SH-SY5Y (cell line): ENCODE measurements around the gene TNFRSF1A.

Experiments used
- GATA2 ChIP-seq: IDR thresholded peaks from 2 replicates; pipeline ENCODE4 v1.6.1; 2011; ENCODE audit warnings: mild to moderate bottlenecking, low read depth, low read length
- GATA3 ChIP-seq: IDR thresholded peaks from 2 replicates; pipeline ENCODE4 v1.6.1; 2011; ENCODE audit warnings: low read depth, mild to moderate bottlenecking, low read length, moderate library complexity

Gene TNFRSF1A

DNA sequence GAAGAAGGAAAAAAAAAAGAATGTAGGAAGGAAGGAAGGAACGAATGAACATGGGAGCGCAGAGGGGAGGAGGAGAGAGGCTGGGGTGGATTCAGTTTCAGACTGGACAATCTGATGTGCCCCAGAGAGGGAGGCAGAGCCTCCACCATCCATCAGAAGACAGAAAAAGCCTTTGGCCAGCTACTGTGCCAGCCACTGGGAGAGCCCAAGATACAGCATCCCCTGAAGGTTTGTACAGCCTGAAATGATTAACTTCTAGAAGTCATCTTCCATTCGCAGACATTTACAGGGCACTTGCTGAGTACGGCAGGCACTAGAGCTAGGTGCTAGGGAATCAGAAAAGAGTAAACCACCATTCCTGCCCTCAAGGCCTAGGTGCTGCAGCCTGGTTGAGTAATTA lies 22.4 kb downstream of the TNFRSF1A start:
- no peak for TF ChIP-seq GATA3
- no peak for TF ChIP-seq GATA2

DNA sequence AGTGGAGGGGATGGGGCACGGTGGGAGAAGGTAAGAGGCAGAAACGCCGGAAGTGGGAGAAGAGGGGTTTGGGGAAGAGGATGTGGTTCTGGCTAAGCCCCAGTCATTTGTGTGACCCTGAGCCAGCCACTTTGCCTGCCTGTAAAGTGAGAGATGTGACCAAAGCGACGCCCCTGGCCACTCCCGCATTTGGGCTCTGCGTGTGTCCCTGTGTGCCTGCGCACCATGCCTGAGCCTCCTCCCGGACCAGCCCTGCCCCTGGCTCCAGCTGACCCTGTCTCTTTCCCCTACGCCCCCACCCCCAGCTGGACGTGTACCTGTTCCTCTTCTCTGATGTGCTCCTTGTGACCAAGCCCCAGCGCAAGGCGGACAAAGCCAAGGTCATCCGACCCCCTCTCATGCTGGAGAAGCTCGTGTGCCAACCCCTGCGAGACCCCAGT lies 23.4 kb downstream of the TNFRSF1A start:
- TF ChIP-seq GATA3 (no peak), GATA2 (no peak)

DNA sequence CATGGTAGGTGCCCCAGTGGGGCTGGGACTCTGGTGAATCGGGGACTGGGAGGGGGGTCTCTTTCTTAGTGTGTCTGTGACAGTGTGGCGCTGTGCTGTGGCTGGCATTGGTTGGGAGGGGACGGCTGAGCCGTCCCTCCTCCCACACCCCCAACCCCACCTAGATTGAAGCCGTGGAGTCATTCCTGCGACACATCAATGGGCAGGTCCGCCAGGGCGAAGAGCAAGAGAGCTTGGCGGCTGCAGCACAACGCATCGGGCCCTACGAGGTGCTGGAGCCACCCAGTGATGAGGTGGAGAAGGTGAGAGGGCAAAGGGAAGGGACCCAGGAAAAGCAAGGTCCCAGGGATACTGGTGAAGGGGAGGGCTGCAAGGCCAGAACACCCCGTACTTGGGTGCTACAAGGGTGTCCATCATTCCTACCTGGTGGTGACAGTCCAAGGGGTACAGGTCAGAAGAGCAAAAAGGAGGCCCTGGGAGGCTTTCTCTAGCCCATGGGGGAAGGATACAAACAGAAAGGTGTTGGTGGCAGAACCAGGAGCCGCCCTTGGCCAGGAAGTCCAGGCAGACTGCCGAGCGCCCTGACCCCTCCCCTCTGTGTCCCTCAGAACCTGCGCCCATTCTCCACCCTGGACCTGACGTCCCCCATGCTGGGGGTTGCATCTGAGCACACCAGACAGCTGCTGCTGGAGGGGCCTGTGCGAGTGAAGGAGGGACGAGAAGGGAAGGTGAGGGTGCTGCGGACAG lies 24.0 kb downstream of the TNFRSF1A start:
- TF ChIP-seq GATA2 (no peak), GATA3 (no peak)

DNA sequence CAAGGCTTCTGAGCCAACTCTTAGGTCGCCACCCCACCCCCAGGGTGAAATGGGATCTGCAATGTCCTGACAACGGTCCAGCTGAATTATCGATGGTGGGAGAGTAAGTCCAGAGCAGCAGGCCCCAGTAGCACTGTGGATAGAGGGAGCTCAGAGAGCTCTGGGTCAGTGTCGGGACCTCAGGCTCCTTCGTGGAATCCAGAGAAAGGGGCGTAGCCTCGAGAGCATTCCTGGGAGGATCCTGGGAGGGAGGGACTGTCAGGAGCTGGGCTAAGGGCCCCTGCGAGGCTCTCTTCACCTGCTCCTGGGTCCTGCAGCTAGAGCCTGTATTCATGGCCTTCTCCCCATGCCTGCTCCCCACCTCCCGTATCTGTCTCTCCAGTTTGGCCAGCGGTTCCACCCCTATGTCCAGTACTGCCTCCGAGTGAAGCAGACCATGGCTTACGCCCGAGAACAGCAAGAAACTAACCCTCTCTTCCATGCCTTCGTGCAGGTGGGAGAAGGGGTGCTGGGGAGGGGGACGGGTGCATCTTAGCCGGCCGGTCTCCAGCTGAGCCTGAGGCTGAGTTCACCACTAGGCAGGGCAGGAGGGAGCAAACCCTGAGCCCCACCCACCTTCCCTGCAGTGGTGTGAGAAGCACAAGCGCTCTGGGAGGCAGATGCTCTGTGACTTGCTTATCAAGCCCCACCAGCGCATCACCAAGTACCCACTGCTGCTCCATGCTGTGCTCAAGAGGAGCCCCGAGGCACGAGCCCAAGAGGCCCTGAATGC lies 24.8 kb downstream of the TNFRSF1A start:
- no peak for TF ChIP-seq GATA3
- no peak for TF ChIP-seq GATA2

DNA sequence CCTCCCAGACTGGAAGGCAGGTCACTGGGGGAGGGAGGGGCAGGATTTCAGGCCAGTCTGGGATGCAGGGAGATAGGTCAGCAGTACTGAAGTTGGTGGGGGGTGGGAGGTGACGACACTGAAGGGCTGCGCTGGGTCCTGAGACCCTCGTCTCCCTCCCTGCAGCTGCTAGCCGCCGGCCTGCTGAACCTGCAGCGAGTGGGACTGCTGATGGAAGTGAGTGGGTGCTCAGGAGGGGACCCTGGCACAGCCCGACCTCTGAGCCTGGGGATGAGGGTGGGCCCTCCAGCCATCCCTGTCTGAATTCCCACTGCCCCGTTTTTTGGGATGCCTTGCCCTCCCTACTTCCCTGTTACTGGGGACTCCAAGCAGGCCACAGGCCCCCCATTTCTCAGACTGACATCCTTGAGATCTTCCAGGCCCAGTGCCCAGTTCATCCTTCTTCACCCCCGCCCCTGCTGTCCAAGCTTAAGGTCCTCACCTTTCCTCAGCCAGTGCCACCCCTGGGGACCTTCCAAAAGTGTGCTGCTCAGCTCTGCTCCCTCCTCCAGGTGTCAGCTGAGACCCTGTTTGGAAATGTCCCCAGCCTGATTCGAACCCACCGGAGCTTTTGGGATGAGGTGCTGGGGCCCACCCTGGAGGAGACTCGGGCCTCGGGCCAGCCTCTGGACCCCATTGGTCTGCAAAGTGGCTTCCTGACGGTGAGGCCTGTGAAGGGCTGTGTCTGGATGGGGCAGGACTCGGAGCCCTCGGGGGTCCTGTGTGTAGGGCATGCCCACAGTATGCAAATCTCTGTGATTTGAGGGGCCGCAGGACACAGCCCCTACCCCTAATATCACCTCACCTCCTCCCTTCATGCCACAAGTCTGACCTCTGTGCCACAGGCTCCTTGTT lies 25.9 kb downstream of the TNFRSF1A start:
- TF ChIP-seq GATA3, result no peak
- no peak for TF ChIP-seq GATA2

DNA sequence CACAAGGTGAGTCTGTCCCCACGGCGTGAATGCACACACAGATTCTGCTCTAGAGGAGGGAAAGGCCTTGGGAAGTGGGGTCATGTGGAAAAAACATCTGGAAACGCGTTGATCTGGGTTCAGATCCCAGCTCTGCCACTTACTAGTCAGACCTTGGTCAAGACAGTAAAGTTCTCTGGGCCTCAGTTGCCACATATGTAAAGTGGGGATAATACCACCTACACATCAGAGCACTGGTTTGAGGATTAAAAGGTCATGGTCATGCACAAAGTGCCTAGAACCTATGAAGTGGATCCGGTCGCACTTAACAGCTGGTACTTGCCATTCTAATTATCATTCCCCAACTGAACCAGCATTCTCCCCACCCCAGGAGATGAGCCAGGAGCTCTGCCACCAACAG lies 26.7 kb downstream of the TNFRSF1A start:
- TF ChIP-seq GATA2, result no peak
- no peak for TF ChIP-seq GATA3

DNA sequence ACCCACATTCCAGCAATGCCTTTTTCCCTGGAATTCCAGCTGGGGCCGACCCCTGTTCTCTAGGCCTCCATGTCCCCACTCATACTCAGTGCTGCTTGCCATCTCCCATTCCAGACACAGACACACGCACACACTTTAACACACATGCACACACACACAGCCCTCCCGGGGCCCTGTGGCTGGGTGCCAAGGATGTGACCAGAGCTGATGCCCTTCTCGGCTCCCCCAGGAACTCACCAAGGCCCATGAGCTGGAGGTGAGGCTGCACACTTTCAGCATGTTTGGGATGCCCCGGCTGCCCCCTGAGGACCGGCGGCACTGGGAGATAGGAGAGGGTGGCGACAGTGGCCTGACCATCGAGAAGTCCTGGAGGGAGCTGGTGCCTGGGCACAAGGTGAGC lies 27.1 kb downstream of the TNFRSF1A start:
- TF ChIP-seq GATA2 (no peak), GATA3 (no peak)

DNA sequence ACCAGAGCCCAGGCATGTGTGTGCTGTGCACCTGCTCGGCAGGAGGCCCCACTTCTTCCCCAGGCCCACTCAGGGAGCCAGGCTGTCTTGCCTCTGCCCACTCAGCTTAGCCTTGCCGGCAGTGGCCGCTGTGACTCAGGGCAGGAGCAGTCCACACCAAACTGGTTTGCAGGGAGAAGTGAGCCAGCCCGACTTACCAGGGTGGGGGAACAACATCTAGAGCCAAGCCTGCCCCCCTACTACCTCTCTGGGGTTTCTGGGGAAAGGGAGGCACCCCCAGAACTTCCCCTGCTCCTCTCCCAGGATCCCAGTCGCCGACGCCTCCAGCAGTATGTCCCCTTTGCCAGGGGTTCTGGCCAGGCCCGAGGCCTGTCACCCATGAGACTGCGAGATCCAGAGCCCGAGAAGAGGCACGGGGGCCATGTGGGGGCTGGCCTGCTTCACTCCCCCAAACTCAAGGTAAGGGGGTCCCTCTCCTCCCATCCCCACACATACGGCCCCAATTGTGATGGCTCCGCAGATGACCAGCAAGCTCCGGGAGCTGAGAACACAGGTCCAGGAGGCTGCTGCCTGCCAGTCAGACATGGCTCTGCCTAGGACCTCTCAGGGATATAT lies 28.4 kb downstream of the TNFRSF1A start:
- TF ChIP-seq GATA2 (no peak), GATA3 (no peak)

DNA sequence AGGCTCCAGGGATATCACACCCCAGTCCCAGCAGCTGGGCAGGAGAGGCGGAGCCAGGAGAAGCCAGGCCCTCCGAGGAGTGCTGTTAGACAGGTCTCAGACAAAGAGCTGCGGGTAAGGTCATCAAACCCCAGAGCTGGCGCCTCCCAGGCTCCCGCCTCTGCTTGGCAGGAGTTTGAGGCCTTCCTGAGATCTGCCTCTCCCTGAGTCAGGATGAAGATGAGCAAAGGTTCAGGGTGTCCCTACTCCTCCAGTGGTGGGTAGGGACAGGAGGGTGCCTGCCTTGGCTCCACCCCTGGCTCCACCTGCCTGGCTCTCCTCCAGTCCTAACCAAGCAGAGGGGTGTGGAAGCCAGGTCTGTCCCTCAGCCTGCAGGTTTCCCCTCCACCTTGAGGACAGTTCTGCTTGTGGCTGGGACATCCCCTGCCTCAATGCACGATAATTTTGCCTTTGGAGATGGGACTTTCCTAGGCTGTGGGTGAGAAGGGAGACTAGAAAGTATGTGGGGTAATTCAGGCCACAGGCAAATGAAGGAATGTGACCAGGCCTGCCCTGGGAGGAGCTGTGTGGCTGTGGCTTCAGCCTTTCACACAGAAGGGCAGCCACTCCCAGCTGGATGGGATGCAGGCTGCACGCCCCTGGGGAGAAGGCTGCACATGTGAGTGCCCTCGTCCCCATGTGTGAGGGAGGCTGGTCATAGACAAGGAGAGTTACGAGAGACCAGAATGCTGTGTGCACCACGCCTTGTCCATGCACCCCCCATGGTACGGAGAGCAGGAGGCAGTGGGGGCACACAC lies 29.1 kb downstream of the TNFRSF1A start:
- no peak for TF ChIP-seq GATA2
- TF ChIP-seq GATA3, result no peak

DNA sequence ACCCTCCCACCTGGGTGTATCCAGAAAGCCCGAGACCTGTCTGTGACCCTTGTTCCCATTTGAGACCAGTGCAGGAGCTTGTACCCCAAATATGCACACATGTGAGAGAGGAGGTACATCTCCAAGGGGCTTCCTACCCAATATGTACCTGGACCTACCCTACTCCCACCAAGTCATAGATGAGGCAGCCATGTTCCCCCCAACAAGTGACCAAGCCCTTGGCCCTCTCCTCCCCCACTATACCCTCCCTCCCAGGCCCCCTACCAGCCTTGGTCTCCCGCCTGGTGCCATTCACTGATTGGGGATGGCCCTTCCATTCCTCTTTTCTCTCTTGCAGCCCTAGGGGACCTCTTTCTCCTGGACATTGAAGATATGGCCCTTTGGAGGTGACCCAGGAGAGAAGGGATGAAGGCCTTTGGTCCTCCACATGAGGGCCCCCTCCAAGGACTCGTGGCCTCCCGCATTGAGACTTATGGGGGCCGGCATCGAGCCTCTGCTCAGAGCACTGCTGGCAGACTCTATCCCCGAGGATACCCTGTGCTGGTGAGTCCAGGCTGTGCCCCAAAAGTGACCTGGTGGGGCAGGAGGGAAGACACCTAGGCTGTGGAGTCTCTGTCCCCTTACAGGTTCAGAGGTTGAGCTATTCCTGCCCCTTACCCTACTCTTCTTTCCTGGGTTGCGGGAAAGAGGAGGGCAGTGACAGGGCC lies 29.9 kb downstream of the TNFRSF1A start:
- TF ChIP-seq GATA2, result no peak
- no peak for TF ChIP-seq GATA3

DNA sequence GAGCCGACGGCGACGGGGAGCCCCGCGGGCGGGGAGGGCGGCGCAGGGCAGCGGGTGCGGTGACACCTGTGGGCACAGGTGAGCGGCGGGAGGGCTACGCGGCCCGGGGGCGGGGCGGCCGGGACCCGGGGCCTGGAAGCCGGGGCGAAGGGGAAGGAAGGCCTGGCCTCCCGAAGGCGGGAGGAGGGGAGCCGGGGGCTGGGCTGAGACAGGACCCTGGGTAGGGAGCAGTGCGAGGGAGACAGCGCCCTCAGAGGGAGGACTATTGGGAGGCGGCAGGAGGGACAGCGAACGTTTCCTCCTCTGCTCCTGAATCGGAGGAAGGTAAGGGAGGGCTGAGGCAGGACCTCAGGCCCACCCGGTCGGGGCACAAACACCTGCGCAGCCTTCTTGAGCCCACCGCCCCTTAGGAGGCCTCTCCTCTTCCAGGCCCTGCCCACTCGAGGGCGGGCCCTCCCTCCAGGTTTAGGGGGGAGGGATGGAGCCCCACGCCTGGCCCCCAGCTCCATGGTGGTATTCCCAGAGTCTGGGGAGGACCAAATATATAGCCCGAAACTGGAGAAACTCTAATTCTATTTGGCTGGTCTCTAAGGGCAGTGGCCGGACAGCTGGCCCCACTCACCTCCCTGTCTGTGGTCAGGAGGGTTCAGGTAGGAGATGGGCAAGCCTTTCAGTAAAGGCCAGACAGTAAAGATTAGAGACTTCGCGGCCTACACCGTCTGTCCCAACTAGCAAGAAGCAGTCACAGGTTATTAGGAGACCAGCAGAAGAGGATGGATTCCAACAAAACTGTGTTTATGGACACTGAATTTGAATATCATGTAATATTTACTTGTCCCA lies 30.9 kb downstream of the TNFRSF1A start:
- TF ChIP-seq GATA3, result no peak

DNA sequence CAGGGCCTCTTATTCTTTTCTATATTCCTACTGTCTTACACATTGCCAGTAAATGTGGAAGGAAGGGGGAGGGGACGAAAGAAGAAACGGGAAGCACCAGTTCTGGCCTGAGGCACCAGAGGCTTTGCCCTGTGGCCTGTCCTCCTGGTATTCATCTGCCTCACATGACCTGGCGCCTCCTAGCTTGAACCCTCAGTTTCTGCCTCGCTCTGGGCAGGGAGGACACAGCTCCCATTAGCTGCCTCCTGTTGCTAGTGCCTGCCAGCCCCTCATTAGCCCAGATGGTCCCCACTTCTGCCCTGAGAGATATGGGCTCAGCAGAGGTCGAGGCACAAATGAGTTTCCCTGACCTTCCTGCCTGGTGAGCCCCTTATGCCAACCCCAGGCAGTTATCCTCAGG lies 34.3 kb downstream of the TNFRSF1A start:
- TF ChIP-seq GATA2, result no peak
- TF ChIP-seq GATA3, result no peak

DNA sequence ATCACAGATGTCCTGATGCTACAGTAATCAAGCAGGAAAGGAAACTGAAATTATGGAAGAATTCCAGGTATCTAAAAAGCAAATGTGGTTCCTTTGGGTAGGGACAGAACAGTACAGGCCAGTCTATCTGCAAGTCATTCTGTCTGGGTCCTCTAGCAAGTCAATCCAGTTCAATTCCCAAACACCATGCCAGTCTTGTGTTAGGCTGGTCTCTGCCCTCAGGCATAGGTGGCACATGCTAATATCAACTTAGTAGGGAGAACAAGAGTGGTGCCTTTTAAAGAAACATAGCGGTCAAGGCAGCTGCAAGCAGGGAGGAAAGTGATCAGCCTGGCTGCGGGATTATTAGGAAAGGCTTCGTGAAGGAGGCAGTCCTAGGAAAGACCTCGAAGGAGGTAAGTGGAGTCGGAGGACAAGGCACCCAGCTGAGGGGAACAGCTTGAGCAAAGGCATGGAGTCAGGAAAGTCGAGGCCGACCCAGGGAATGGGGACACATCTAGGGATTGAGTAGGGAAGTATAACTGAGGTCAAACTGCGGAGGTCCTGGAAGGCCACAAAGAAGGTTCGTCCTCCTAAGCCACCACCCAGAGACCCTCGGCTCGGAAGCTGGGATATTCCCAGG lies 35.2 kb downstream of the TNFRSF1A start:
- no peak for TF ChIP-seq GATA2
- TF ChIP-seq GATA3, result no peak
